Measurements from ENCODE around the gene REM1. TPM values are rescaled to one million over a fixed set of nuclear protein-coding genes. Genes with fewer than 3 reads are reported as not detected.

REM1 gene
- total RNA-seq, 2 experiments from 2014 or later, result not detected

- Mint-ChIP-seq H3K4me1 (no peaks in the 10 kb centered on the region), H3K36me3 (ENCODE audit: low read depth) (no peaks in the 10 kb centered on the region), H3K27me3 (peaks cover 22% of the 10 kb centered on the region), H3K27ac (no peak overlapping the region), H3K4me3 (no peak overlapping the region), H3K9me3 (no peaks in the 10 kb centered on the region)
- ChIA-PET CTCF (interaction anchor here (0.6 to 0.9 kb wide), 2 partner anchors 11 to 12 kb away, joined by 3 read pairs; no protein-coding TSS in a partner anchor), POLR2A (no interaction called here)
- DNase-seq, result no peak
Measured at GRCh38 chr20:31472395-31473330, 2.4 kb upstream of the REM1 start.

- Mint-ChIP-seq H3K27ac (no peak overlapping the region), H3K4me1 (no peaks in the 10 kb centered on the region), H3K36me3 (ENCODE audit: low read depth) (no peaks in the 10 kb centered on the region), H3K4me3 (no peak overlapping the region), H3K27me3 (peaks cover 27% of the 10 kb centered on the region), H3K9me3 (no peaks in the 10 kb centered on the region)
- POLR2A ChIA-PET, result interaction anchor here (1.2 kb wide), 1 partner anchor 29 kb away, joined by 3 read pairs; no protein-coding TSS in a partner anchor
- no peak for DNase-seq
- CTCF ChIA-PET, result interaction anchor here (0.6 to 0.9 kb wide), 2 partner anchors 13 to 40 kb away, joined by 3 to 7 read pairs; no protein-coding TSS in a partner anchor
Measured at GRCh38 chr20:31473331-31474096, 1.6 kb upstream of the REM1 start.

GRCh38 chr20:31474097-31474436, 1.0 kb upstream of the REM1 start:
- no peaks in the 10 kb centered on the region for H3K4me1 Mint-ChIP-seq
- H3K36me3 Mint-ChIP-seq (ENCODE audit: low read depth), result no peaks in the 10 kb centered on the region
- peaks cover 27% of the 10 kb centered on the region for H3K27me3 Mint-ChIP-seq
- ChIA-PET POLR2A (interaction anchor here (1.2 kb wide), 1 partner anchor 29 kb away, joined by 3 read pairs; no protein-coding TSS in a partner anchor), CTCF (interaction anchor here (0.6 to 0.9 kb wide), 2 partner anchors 29 to 39 kb away, joined by 4 to 7 read pairs; no protein-coding TSS in a partner anchor)
- no peaks in the 10 kb centered on the region for H3K9me3 Mint-ChIP-seq
- no peak overlapping the region for H3K4me3 Mint-ChIP-seq
- DNase-seq, result no peak
- no peak overlapping the region for H3K27ac Mint-ChIP-seq

- no peaks in the 10 kb centered on the region for H3K36me3 Mint-ChIP-seq (ENCODE audit: low read depth)
- H3K27ac Mint-ChIP-seq, result no peak overlapping the region
- CTCF ChIA-PET, result interaction anchor here (1.2 kb wide), 1 partner anchor 27 kb away, joined by 3 read pairs; no protein-coding TSS in a partner anchor
- POLR2A ChIA-PET, result interaction anchor here (0.6 kb wide), 1 partner anchor 8 kb away, joined by 3 read pairs; no protein-coding TSS in a partner anchor
- H3K4me1 Mint-ChIP-seq, result no peaks in the 10 kb centered on the region
- H3K4me3 Mint-ChIP-seq, result no peak overlapping the region
- DNase-seq, result no peak
- peaks cover 27% of the 10 kb centered on the region for H3K27me3 Mint-ChIP-seq
- no peaks in the 10 kb centered on the region for H3K9me3 Mint-ChIP-seq
Measured at GRCh38 chr20:31475472-31476293, 595 bp downstream of the REM1 start.

- ChIA-PET CTCF (interaction anchor here (1.2 kb wide), 1 partner anchor 26 kb away, joined by 3 read pairs; no protein-coding TSS in a partner anchor), POLR2A (interaction anchor here (0.6 kb wide), 1 partner anchor 9 kb away, joined by 3 read pairs; no protein-coding TSS in a partner anchor)
- no peak for DNase-seq
- Mint-ChIP-seq H3K27me3 (peaks cover 28% of the 10 kb centered on the region), H3K27ac (no peak overlapping the region), H3K9me3 (no peaks in the 10 kb centered on the region), H3K4me1 (no peaks in the 10 kb centered on the region), H3K4me3 (no peak overlapping the region), H3K36me3 (ENCODE audit: low read depth) (no peaks in the 10 kb centered on the region)
Measured at GRCh38 chr20:31476294-31476585, 1.2 kb downstream of the REM1 start.

- Mint-ChIP-seq H3K27me3 (peaks cover 29% of the 10 kb centered on the region), H3K4me1 (no peaks in the 10 kb centered on the region), H3K36me3 (ENCODE audit: low read depth) (no peaks in the 10 kb centered on the region), H3K27ac (no peak overlapping the region), H3K4me3 (no peak overlapping the region), H3K9me3 (no peaks in the 10 kb centered on the region)
- DNase-seq, result no peak
- CTCF ChIA-PET, result interaction anchor here (1.2 kb wide), 1 partner anchor 26 kb away, joined by 3 read pairs; no protein-coding TSS in a partner anchor
- POLR2A ChIA-PET, result interaction anchor here (0.6 kb wide), 1 partner anchor 9 kb away, joined by 3 read pairs; no protein-coding TSS in a partner anchor
Measured at GRCh38 chr20:31476643-31477215, 1.6 kb downstream of the REM1 start.

- ChIA-PET CTCF (interaction anchor here (1.0 kb wide), 1 partner anchor 11 kb away, joined by 3 read pairs; no protein-coding TSS in a partner anchor), POLR2A (no interaction called here)
- no peak for DNase-seq
- no peaks in the 10 kb centered on the region for H3K4me1 Mint-ChIP-seq
- H3K36me3 Mint-ChIP-seq (ENCODE audit: low read depth), result no peaks in the 10 kb centered on the region
- H3K4me3 Mint-ChIP-seq, result no peak overlapping the region
- no peak overlapping the region for H3K27ac Mint-ChIP-seq
- H3K9me3 Mint-ChIP-seq, result no peaks in the 10 kb centered on the region
- H3K27me3 Mint-ChIP-seq, result peaks cover 27% of the 10 kb centered on the region
Measured at GRCh38 chr20:31484001-31484400, 8.9 kb downstream of the REM1 start.

GRCh38 chr20:31485450-31486339, 10.6 kb downstream of the REM1 start:
- CTCF ChIA-PET, result interaction anchor here (7.0 kb wide), 1 partner anchor 17 kb away, joined by 40 read pairs; no protein-coding TSS in a partner anchor
- Mint-ChIP-seq H3K4me1 (no peaks in the 10 kb centered on the region), H3K4me3 (no peak overlapping the region), H3K9me3 (no peaks in the 10 kb centered on the region), H3K27ac (no peak overlapping the region), H3K27me3 (peaks cover 27% of the 10 kb centered on the region), H3K36me3 (ENCODE audit: low read depth) (no peaks in the 10 kb centered on the region)
- POLR2A ChIA-PET, result no interaction called here
- no peak for DNase-seq

- H3K27me3 Mint-ChIP-seq, result peaks cover 20% of the 10 kb centered on the region
- no peaks in the 10 kb centered on the region for H3K4me1 Mint-ChIP-seq
- H3K9me3 Mint-ChIP-seq, result no peaks in the 10 kb centered on the region
- no peak overlapping the region for H3K27ac Mint-ChIP-seq
- DNase-seq, result no peak
- ChIA-PET CTCF (interaction anchor here (1.0 to 7.0 kb wide), 2 partner anchors 14 to 28 kb away, joined by 3 to 40 read pairs; no protein-coding TSS in a partner anchor), POLR2A (no interaction called here)
- H3K4me3 Mint-ChIP-seq, result no peak overlapping the region
- H3K36me3 Mint-ChIP-seq (ENCODE audit: low read depth), result no peaks in the 10 kb centered on the region
Measured at GRCh38 chr20:31488115-31488514, 13.0 kb downstream of the REM1 start.

GRCh38 chr20:31489152-31489551, 14.1 kb downstream of the REM1 start:
- no peaks in the 10 kb centered on the region for H3K36me3 Mint-ChIP-seq (ENCODE audit: low read depth)
- no peak overlapping the region for H3K27ac Mint-ChIP-seq
- no peak for DNase-seq
- no peaks in the 10 kb centered on the region for H3K9me3 Mint-ChIP-seq
- peaks cover 23% of the 10 kb centered on the region for H3K27me3 Mint-ChIP-seq
- ChIA-PET CTCF (interaction anchor here (7.0 kb wide), 1 partner anchor 13 kb away, joined by 40 read pairs; no protein-coding TSS in a partner anchor), POLR2A (no interaction called here)
- no peaks in the 10 kb centered on the region for H3K4me1 Mint-ChIP-seq
- H3K4me3 Mint-ChIP-seq, result no peak overlapping the region

- Mint-ChIP-seq H3K4me3 (no peak overlapping the region), H3K27me3 (peaks cover 22% of the 10 kb centered on the region), H3K9me3 (no peaks in the 10 kb centered on the region), H3K27ac (no peak overlapping the region), H3K4me1 (no peaks in the 10 kb centered on the region), H3K36me3 (ENCODE audit: low read depth) (no peaks in the 10 kb centered on the region)
- ChIA-PET POLR2A (interaction anchor here (0.9 kb wide), 1 partner anchor 10 kb away, joined by 3 read pairs; no protein-coding TSS in a partner anchor), CTCF (interaction anchor here (7.0 kb wide), 1 partner anchor 12 kb away, joined by 40 read pairs; no protein-coding TSS in a partner anchor)
- DNase-seq, result no peak
Measured at GRCh38 chr20:31490752-31491151, 15.7 kb downstream of the REM1 start.
